Keratinocyte (primary cell): ENCODE results near the gene G6PD.
"Not testable (repeated sequence)": the region's sequence is repeated elsewhere in the genome, so short reads cannot be mapped to it uniquely, and the experiment has no call there.

Experiments used
- EZH2 ChIP-seq: IDR thresholded peaks from one replicate; pipeline ENCODE4 v1.6.1; 2012; ENCODE audit warnings: inconsistent platforms, mild to moderate bottlenecking, low read length, moderate library complexity
- TF ChIP-seq, protein P1 (sequence below), 3 experiments: IDR thresholded peaks in 1 of 3; conservative IDR thresholded peaks in 1 of 3; optimal IDR thresholded peaks in 1 of 3; 2 replicates in 2 of 3; 3 replicates in 1 of 3; pipeline versions ENCODE3 to v1.5.1; 2011; ENCODE audit warnings: low read length in 3 of 3, mild to moderate bottlenecking in 3 of 3, moderate library complexity in 2 of 3, control low read depth in 1 of 3, inconsistent platforms in 1 of 3; ENCODE audit not compliant: insufficient read depth in 2 of 3; ENCODE audit errors: extremely low read depth in 1 of 3

DNA sequence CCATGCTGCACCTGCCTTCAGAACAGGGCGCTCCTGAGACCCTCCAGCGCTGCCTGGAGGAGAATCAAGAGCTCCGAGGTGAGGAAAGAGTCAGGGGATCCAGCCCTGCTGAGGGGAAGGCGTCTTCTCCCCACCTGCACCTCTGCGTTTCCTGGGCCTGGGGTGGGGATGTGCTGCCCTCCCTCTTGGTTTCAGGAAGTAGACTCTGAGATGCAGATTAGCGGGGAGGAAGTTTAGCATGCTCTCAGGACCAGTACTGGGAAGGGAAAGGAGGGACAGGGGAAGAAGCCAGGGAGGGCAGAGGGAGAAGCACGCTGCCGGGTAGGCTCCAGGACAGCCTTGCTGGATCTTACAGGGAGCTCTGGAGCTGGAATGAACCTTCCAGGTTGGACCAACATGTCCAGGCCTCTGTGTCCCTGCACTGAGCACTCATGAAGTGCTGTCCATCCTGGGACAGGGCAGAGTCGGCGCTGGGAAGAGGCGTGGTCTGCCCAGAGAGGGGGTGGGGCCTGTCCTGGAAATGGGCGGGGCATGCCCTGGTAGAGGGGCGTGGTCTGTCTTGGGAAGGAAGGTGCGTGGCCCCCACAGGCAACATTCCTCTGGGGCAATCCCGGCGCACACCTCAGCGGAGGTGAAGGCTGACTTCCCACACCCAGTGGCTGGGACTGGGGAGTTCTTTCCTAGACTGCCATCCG lies 5.6 kb upstream of the G6PD start:
- TF ChIP-seq, protein P1, sequence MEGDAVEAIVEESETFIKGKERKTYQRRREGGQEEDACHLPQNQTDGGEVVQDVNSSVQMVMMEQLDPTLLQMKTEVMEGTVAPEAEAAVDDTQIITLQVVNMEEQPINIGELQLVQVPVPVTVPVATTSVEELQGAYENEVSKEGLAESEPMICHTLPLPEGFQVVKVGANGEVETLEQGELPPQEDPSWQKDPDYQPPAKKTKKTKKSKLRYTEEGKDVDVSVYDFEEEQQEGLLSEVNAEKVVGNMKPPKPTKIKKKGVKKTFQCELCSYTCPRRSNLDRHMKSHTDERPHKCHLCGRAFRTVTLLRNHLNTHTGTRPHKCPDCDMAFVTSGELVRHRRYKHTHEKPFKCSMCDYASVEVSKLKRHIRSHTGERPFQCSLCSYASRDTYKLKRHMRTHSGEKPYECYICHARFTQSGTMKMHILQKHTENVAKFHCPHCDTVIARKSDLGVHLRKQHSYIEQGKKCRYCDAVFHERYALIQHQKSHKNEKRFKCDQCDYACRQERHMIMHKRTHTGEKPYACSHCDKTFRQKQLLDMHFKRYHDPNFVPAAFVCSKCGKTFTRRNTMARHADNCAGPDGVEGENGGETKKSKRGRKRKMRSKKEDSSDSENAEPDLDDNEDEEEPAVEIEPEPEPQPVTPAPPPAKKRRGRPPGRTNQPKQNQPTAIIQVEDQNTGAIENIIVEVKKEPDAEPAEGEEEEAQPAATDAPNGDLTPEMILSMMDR (optimal IDR thresholded peaks at IDR 0.05 in 1 of 3, IDR thresholded peaks at IDR 0.05 in 1 of 3, conservative IDR thresholded peaks at IDR 0.05 in 1 of 3; ENCODE audit: extremely low read depth in 1 of 3, insufficient read depth in 2 of 3, low read length in 3 of 3), result not testable (repeated sequence)
- not testable (repeated sequence) for TF ChIP-seq EZH2
